Measurements from ENCODE around the gene INSYN2B.

The INSYN2B gene

DNA sequence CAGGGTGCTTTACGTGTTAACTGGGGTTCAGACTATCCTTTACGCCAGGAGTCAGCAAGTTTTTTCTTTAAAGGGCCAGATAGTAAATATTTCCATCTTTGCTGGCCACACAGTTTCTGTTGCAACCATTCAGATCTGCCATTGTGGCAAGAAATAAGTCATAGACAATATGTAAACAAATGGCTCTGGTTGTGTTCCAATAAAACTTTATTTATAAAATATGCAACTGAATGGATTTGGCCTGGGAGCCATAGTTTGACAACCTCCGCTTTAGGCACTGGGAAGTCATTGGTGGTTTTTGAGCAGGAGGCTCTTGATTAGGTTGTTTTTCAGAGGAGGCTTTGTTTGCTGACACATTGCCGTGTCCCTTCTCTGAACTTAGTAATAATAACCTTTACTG lies 90.7 kb downstream of the INSYN2B start:
- no peak for DNase-seq (ENCODE audit: low spot score)

DNA sequence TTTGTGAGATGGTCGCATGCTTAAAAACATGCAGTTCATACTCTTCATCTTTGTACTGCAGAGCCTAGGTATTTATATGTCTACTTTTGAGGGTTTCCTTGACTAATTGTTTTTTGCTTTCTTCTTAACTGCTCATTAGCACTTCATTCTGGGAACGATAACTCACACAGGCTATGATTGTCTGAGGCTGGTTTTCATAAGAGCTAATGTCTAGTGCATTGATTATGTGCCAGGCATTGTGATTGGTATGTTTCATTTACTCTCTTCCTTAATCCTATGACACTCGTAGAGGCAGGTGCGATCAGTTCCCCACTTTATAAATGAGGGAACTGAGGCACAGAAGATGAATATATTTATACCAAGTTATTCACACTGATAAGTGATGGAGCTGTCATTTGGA lies 93.6 kb downstream of the INSYN2B start:
- DNase-seq (ENCODE audit: low spot score): no peak

DNA sequence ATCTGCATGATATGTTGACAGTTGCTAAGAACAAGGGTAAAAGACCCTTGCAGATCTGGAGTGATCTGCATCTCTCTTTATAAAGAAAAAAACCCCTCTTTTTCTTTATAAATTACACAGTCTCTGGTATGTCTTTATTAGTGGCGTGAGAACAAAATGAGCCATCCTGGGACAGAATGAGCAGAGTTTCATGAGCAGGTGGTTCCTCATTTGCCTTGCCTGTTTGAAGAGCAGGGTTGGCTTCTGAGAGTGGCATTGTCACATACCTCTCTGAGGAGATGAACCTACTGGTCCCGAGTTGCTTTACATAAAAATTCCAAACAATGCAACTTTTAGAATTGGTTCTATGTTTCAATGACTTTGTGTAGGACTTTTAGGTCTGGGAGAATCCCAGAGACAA lies 94.3 kb downstream of the INSYN2B start:
- DNase-seq (ENCODE audit: low spot score): no peak

DNA sequence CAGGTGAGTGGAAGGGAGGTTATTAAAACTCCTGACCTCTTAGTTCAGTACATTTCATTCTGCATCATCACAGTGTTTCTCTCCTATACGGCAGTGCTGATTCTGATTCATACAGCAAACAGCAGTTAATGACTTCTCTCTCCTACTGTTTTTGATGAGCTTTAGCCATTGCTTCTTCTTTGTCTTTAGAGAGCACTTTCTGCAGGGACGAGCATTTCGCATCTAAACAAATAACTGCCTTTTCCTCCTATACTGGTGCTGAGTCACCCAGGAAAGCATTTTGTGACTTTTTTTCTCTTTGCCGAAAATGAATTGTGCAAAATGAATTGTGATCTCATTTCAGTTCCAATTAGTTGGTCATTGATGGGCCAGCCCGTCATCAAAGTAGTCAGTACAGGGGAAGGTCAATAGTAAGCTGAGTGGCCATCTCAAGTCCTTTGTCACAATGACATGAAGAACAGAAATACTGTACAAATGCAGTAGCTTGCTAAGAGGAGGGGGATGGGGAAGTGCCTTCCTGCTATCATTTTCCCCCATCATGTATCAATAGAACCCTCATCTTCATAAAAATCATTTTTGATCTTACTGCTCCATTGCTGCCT lies 98.5 kb downstream of the INSYN2B start:
- no peak for DNase-seq (ENCODE audit: low spot score)

DNA sequence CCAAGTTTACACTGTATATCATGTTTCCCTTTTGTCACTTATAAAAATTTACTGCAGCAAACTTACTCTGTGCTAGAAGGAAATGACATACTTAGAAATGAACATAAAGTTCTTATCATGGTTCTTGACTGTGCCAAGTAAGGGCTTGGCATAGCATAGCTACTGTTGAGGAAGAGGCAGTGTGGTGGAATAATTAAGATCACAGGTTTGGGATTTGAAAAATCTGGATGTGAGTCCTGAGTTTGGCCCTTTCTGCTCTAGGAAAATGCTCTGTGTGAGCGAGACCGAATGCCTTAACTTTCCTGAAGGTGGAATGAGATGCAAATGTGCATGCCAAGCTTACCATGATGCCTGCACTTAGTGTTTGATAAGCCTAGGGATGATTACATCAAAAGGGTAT lies 99.5 kb downstream of the INSYN2B start:
- no peak for DNase-seq (ENCODE audit: low spot score)

DNA sequence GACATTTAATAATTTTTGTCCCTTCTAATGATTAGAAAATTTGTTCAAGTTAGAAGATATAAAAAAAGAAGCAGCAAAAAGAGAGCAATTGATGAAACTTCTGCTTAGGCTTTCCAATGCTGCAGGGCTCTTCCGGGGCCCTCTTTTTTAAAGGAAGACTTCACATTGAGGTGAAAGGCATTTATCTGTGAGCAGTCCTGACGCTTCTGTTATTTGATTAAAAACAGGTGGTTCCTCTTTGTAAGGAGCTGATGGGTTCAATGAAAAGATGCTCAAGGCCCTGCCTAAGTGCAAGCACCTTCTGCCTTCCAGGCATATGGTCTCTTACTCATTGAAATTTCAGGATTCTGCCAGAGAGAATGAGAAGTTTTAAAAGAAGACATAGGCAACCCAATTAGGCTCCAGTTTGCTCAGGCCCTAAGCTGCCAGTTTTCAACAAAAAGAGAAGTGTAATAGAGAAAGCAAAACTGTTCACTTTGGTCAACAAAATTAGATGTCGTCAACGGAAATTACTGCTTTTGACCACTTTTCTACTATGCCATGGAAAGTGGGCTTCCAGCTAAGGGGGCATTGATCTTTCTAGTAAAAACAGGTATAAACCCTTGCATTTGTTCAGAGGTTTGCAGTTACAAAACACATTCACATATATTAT lies 100.2 kb downstream of the INSYN2B start:
- no peak for DNase-seq (ENCODE audit: low spot score)

DNA sequence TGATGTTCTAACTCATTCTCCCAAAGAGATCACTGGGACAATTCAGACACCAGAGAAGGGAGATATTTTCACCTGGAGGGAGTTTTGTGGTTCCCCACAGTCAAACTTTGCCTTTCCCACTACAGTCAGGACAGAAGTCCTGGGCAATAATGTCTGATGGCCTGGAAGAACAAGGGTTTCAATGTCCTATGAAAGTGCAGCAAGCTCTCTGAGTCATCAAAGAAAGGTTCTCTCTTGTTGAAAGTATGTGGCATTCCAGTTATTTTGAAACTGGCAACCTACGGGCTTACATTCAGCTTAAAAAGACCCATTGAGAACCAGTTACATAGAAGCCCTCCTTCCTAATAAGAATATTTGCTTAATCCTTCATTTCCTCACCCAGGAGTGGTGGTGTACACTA lies 103.9 kb downstream of the INSYN2B start:
- no peak for DNase-seq (ENCODE audit: low spot score)

DNA sequence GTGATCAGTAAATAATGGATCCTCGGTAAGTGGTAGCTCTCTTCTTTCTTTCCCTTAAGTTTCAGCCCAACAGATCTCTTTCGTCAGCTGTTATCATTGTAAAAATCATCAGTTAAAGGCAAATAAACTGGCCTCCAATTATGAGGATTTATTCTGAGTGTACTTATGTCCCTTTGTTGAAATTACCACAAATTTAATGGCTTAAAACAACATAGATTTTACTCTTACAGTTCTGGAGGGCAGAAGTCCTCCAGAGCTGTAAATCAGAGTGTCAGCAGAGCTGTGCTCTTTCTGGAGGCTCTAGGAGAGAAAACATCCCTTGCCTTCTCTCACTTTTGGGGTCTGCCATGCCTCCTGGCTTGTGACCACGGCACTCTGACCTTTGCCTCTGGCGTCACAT lies 104.6 kb downstream of the INSYN2B start:
- no peak for DNase-seq (ENCODE audit: low spot score)

DNA sequence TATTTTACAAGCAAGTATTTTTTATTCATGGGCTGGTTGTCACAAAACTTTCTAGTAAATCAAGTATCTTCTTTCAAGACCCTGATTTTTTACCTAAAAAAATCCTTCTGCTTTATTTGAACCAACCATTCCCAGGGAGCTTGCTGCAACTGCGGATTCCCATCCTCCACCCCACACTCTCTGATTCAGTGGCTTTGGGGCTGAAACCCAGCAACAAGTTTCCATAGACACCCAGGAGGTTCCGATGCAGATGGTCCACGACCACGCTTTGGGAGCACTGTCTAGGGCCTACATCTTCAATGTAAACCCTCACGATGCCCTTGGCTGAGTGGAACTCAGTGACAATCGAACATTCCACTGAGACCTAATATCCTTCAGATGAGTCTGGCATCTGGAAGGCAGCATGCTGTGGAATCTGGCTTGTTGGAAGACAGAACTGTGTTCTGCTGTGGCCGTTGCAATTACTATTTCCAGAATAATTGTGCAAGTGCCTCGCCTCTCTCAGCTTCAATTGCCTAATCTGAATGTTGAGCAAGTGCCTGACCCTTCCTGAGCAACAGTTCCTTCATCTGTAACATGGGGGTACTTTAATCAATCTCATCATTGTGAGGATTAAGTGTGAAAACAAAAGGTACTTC lies 105.1 kb downstream of the INSYN2B start:
- no peak for DNase-seq (ENCODE audit: low spot score)

DNA sequence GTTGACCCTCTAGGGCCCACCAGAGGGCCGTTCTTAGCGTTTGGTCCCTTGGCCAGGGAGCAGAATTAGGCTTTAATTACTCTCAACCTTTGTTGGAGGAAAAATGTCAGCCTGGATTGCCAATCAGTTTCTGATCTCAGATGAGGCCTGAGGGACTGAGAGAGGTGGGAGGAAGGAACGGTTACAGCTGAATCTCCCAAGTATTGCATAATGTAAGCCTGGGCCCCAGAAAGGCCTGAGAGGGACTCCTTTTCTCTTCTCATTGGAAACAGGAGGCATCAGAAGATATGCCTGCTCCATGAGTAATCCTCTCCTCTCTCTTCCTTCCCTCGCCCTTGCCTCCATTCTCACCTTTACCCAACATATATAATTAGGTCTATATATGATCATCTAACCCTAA lies 105.7 kb downstream of the INSYN2B start:
- no peak for DNase-seq (ENCODE audit: low spot score)

DNA sequence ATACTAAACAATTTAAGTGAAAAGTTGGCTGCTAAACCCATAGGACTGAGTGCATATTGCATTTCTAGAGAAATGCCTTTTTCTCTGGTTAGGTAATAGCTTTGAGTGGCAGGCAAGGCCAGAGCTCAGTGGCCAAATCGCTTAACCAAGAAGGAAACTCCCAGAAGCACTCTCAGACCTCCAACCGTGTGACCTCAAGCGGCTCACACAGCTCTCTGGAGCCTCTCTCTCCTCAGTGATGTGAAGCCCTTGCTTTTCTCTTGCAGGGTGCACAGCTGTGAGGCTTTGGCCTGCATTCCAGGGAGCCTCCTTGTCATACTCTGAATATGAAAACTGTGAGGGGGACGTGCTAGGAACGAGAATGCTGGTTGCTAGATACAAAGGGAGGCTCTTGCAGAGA lies 106.7 kb downstream of the INSYN2B start:
- DNase-seq (ENCODE audit: low spot score): peak; percentile 15

DNA sequence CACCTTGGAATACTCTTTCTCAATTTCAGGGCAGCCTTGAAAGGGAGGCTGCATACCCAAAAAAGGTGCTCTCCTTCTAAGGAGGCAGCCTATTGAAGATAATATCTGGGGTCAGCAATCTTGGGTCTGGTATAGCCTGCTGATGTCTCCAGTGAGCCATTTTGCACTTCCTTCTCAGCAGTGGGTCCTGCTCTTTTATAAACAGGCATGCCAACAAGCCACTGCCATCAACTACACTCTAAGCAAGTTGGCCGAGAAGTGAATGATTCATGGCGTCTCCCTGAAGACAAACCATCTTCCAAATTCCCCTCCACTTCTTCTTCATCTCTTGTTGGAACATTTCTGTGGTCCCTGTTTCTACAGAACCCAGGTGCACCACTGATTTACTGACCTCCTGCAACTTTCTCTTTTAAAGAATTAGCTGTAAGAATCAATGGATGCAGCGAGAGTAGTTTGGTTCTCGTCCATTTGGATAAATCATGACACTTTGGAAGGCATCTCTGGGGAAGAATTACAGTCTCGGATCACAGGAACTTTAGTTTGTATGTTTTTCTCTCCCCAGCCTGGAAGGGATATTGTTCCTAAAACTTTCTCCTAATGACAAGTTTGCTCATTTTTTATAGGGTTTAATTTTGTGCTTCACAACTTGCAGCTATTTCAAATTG lies 108.3 kb downstream of the INSYN2B start:
- no peak for DNase-seq (ENCODE audit: low spot score)

DNA sequence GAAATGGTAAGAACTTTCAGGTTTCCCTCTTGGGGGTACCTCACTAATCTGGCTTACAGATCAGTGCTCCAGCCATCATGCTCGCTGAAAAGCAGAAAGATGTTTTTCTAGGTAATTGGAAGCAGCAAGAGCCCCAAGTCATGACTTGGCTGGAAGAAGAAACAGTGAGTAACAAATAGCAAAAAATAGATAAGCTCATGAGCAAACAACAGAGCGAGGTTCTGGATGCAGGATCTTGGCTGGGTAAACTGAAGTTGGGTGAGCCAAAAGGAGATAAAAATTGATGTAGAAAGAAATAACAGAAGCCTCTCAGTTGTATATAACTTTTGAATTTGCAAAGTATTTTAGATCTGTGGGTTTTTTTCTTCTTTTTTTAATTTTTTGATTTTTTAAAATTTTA lies 110.1 kb downstream of the INSYN2B start:
- no peak for DNase-seq (ENCODE audit: low spot score)

DNA sequence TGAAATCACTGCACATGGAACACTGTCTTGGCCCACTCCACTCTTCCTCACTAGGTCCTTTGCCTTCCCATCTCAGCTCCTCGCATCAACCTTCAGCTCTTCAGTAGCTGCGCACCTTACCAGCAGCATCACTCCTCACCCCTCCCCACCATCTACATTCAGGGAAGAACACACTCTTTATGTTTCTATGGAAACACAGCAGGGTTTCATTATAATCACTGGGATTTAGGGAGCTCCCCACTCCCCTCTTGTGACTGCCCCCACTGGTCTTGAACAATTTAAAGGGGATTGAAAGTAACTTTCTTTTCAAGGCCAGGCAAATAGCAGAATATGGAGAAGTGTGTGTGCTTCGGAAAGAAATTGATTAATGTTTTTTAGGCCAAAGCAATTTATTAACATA lies 111.2 kb downstream of the INSYN2B start:
- DNase-seq (ENCODE audit: low spot score): no peak

DNA sequence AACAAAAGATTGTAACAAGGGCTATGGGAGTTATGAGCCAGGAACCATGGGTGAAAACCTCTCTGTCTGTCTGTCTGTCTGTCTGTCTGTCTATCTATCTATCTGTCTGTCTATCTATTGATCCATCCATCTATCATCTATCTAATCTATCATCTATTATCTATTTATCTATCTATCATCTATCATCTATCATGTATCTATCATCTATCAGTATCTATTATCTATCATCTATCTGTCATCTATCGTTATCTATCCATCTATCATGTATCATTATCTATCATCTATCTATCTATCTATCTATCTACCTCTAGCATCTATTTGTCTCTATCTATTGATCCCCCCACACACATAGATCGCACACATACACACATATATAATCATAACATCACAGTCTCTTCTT lies 112.9 kb downstream of the INSYN2B start:
- DNase-seq (ENCODE audit: low spot score): no peak

DNA sequence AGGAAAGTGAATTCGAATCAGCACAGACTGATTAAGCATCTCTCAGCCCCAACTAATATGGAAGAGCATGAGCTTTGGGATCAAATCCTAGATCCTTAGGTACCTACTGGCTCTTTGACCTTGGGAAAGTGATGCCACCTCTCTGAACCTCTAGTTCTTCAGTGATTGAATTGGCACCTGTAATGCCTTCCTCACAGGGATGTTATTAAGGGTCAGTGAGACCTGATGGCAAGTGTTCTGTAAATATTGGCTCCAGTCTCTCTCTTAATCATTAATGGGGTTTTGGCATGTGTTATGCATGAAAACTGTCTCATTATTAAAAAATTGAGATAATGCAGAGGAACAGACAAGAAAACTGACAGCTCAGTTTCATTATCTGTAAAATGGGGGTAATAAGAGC lies 115.8 kb downstream of the INSYN2B start:
- DNase-seq (ENCODE audit: low spot score): no peak

DNA sequence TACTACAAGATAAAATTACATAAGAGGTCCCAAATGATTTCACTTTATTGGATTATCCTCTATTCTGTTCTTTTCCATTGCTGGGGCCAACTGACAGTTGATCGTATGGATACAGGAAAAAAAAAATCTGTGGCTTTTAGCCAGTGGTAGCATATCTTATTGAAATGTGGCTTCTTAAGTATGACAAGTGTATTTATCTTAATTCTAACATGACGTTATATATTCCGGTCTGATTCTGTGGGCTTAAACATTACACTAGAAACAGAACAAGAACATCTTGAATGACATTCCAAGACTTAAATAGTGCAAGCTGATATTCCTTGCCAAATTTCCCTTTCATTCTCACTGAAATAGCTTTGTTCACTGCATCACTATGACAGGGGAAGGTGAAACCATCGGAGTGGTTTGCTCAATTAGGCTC lies 117.9 kb downstream of the INSYN2B start:
- DNase-seq (ENCODE audit: low spot score): no peak

DNA sequence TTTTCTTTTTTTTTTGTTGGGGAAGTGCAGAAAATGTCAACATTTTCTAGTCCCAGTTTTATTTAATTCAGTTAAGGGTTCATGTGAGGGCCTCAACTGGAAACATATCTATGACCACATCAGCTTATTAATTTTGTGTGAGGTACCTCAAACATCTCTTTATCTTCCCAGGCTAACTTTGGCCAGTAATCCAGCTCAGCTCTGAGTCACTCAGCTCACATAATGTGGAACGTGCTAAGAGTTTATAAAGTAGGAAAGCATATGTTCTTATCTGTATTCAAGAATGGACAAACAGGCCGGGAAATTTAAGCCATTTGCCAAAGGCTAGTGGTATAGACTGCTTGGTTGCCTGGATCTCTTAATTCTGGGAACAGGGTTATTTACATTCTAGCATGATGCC lies 118.4 kb downstream of the INSYN2B start:
- DNase-seq (ENCODE audit: low spot score): no peak

DNA sequence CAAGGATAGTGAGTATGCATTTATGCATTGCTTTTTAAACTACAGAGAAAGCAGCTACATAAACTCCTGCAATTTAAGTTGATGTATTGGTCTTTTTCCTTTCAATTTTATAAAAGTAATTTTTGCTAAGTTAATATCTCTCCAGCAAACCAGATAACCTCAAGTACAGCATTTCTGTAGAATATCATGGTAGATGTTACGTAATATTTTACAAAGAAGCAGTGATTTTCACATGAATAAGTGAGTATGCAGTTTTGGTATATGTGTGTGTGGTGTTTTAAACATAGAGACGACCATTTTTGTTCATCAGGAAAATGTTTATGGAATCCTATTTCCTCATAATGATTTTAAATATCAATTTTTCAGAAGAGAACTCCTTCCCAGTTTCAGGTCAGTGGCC lies 118.9 kb downstream of the INSYN2B start:
- DNase-seq (ENCODE audit: low spot score): no peak

DNA sequence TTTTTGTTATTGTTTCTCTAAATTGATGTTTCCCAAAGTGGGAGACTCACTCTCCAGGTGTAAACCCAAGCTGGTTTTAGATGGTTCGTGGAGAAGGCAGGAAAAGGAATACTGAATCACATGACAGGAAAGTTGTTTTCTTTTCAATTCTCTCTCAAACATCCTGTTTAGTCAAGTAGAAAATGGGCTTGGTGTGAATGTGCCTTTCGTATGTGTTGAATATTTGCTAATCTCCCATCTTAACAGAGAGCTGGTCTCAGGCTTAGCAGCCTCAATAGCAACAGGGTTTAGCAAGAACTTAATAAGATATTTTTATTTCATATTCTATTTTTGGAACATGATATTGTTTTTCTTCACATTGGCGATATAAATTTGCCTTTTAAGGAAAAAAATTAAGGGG lies 119.7 kb downstream of the INSYN2B start:
- no peak for DNase-seq (ENCODE audit: low spot score)

DNA sequence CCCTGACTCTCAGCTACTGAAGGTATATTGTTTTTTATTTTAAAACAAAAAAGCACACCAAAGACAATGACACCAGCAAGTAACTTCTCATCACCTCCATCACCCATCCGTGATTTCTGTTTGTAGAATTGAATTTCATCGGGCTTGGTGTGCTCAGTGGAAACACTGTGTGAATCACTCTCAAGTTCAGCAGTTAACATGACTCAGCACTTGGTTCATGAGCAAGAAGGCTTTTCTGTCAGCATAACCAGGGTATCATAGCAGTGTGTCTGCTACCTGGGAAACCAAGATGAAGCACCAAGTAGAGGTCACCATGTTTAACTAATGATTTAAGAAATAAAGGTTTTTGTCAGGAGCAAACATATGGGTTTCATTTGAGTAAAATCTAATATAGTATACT lies 123.7 kb downstream of the INSYN2B start:
- DNase-seq (ENCODE audit: low spot score): no peak

DNA sequence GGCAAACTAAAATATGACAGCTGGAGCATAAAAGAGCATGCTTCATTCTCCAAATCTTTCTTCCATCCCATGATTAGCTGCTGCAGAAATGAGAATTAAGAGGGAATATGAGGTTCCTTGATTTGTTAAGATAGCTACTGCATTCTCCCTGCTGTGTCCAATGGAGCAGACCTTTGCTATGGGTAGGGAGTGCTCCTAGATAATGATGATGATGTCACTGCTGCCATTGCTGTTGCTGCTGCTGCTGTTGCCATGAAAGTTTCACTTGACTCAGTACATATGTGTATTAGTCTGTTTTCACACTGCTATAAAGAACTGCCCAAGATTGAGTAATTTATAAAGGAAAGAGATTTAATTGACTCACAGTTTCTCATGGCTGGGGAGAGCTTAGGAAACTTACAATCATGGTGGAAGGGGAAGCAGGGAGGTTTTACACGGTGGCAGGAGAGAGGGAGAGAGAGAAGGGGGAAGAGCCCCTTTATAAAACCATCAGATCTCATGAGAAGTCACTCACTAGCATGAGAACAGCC lies 128.9 kb downstream of the INSYN2B start:
- no peak for DNase-seq (ENCODE audit: low spot score)

DNA sequence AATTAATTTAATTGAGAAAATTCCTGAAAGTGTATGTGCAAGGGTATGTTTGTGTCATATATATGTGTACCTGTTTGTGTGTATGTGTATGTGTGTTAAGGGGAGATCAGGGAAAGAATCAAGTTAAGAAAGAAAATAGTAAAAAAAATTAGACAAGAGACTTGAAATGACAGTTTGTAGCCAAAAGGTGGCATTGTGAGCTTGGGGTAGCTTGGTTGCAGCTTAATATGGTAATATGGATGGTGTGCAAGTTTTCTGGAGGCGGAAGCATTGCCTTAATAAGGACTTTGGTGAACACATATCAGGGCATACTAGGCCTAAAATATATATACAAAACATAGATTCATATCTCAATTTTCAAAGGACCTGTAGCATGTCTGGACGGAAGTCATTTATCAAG lies 129.9 kb downstream of the INSYN2B start:
- DNase-seq (ENCODE audit: low spot score): no peak
